Measurements from ENCODE around the gene EVX1.

DNA sequence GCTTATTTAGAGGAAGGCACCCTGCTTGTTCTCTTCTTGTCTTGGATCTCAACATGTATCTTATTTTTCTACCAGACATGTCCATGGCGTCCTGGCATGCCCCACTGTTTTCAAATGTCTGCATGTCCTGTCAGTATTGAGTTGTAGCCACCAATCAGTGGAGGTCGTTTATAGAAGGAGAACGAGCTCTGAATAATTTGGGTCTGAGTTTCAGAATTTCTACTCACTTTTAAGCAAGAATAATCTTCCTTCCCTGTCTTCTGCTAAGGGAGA lies 39.8 kb upstream of the EVX1 start:
- no peak for TF ChIP-seq POLR2AphosphoS5 (IDR thresholded peaks at IDR 0.05)
- TF ChIP-seq CTCF (IDR thresholded peaks at IDR 0.05): no peak
- TF ChIP-seq POLR2A (IDR thresholded peaks at IDR 0.05; ENCODE audit: low read depth): no peak

All from esophagus muscularis mucosa (tissue), 3 donors.